Fibroblast of lung (primary cell): ENCODE data around the gene ECHDC3.

ENCODE experiments used
- EZH2 ChIP-seq: IDR thresholded peaks from 2 replicates; pipeline ENCODE4 v1.5.1; 2012; ENCODE audit warnings: low read length, control low read depth, mild to moderate bottlenecking; ENCODE audit errors: missing control alignments
- TF ChIP-seq, protein P1 (sequence below), 2 donors: IDR thresholded peaks in 1 of 2; conservative IDR thresholded peaks in 1 of 2; 1 replicate in 1 of 2; 2 replicates in 1 of 2; pipeline ENCODE4 v1.5.1; 2011 to 2012; ENCODE audit warnings: low read length in 2 of 2, control low read depth in 1 of 2, inconsistent platforms in 1 of 2, low read depth in 1 of 2, mild to moderate bottlenecking in 1 of 2

DNA sequence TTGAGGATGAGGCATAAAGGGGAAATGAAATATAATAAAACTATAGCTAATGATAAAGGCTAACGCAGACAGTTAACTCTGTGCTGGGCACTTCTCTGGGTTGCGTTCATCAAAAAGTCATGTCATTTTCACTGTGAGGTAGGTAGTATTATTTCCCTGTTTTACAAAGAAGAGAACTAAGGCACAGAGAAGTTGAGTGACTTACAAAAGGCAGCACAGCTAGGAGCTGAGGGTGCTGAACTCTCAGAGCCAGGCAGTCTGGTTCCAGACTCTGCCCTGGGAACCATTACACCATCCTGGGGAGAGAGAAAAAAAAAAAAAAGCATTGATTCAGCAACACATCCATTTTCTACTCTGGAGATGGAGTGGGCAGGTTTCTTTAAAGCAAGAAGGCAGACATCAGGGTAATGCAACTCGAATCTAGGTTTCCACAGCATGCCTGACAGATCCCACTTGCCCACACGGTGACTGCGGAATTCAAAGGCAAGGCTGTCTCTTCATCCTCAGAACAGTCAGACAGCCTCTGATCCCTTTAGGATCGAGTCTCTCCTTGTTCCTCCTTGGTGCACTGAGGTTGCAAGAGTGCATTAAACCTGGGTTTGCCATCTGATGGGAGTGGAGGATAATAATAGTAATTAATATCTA is 40.6 kb upstream of the ECHDC3 start:
- TF ChIP-seq, protein P1, sequence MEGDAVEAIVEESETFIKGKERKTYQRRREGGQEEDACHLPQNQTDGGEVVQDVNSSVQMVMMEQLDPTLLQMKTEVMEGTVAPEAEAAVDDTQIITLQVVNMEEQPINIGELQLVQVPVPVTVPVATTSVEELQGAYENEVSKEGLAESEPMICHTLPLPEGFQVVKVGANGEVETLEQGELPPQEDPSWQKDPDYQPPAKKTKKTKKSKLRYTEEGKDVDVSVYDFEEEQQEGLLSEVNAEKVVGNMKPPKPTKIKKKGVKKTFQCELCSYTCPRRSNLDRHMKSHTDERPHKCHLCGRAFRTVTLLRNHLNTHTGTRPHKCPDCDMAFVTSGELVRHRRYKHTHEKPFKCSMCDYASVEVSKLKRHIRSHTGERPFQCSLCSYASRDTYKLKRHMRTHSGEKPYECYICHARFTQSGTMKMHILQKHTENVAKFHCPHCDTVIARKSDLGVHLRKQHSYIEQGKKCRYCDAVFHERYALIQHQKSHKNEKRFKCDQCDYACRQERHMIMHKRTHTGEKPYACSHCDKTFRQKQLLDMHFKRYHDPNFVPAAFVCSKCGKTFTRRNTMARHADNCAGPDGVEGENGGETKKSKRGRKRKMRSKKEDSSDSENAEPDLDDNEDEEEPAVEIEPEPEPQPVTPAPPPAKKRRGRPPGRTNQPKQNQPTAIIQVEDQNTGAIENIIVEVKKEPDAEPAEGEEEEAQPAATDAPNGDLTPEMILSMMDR (conservative IDR thresholded peaks at IDR 0.05 in 1 of 2, IDR thresholded peaks at IDR 0.05 in 1 of 2; ENCODE audit: low read depth in 1 of 2, low read length in 2 of 2): no peak
- no peak for TF ChIP-seq EZH2
